ENCODE data around the gene CAMK2B. TPM values are rescaled to one million over a fixed set of nuclear protein-coding genes. Genes with fewer than 3 reads are reported as not detected.

The CAMK2B gene
- total RNA-seq, 1 donor from 2014 or later: 98.0 TPM

DNA sequence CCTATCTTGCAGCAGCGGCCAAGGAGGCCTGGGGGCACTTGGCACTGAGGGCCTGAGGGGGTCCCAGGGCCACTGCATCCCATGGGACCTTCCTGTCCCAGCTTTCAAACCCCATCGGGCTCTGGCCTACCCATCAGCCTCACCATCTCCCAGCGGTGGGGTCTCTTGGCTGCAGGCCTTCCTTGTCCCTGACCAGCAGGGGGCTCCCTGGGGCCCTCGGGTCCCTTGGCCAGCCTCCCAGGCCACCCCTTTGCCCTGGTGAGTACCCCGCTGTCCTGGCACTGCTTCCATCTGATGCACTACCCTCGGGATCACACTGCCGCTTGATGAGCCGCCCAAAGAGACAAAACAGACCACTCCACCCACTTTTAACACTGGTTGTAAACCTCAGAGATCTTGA lies 81.1 kb downstream of the CAMK2B start:
- intact Hi-C loops (cut with micrococcal nuclease): loop anchor here (10.0 kb wide), 1 partner anchor 231 kb away; no protein-coding TSS in a partner anchor
- H3K27me3 ChIP-seq (ENCODE audit: low read depth): no peaks in the 10 kb centered on the region
- H3K4me1 ChIP-seq: peaks cover 11% of the 10 kb centered on the region
- no peak overlapping the region for H3K27ac ChIP-seq (replicated peaks)
- H3K36me3 ChIP-seq: no peaks in the 10 kb centered on the region
- TF ChIP-seq, protein P1, sequence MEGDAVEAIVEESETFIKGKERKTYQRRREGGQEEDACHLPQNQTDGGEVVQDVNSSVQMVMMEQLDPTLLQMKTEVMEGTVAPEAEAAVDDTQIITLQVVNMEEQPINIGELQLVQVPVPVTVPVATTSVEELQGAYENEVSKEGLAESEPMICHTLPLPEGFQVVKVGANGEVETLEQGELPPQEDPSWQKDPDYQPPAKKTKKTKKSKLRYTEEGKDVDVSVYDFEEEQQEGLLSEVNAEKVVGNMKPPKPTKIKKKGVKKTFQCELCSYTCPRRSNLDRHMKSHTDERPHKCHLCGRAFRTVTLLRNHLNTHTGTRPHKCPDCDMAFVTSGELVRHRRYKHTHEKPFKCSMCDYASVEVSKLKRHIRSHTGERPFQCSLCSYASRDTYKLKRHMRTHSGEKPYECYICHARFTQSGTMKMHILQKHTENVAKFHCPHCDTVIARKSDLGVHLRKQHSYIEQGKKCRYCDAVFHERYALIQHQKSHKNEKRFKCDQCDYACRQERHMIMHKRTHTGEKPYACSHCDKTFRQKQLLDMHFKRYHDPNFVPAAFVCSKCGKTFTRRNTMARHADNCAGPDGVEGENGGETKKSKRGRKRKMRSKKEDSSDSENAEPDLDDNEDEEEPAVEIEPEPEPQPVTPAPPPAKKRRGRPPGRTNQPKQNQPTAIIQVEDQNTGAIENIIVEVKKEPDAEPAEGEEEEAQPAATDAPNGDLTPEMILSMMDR (IDR thresholded peaks at IDR 0.05; ENCODE audit: borderline replicate concordance): peak; percentile 62
- DNase-seq: no peak
- H3K9me3 ChIP-seq (replicated peaks): no peaks in the 10 kb centered on the region
- no peak overlapping the region for H3K4me3 ChIP-seq

DNA sequence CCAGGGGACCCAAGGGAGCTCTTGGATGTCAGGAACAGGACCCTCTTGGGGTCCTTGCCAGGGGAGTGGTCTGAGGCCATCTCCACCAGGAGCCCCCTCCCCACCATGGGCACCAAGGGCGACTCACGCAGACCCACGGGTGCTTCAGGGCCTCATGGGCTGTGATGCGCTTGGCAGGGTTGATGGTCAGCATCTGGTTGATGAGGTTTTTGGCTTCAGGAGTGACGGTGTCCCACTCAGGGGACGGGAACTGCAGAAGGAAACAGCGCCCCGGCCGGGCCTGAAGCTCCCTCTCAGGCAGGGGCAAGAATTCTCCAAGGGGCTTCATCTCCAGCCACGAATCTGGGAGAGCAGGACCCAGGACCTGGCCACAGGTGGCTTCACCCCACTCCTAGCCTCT lies 83.3 kb downstream of the CAMK2B start:
- intact Hi-C loops (cut with micrococcal nuclease): loop anchor here (10.0 kb wide), 1 partner anchor 233 kb away; no protein-coding TSS in a partner anchor
- DNase-seq: no peak
- Histone ChIP-seq H3K27ac (replicated peaks) (no peak overlapping the region), H3K27me3 (ENCODE audit: low read depth) (no peaks in the 10 kb centered on the region), H3K4me1 (peaks cover 11% of the 10 kb centered on the region), H3K4me3 (no peak overlapping the region), H3K9me3 (replicated peaks) (no peaks in the 10 kb centered on the region), H3K36me3 (no peaks in the 10 kb centered on the region)
- TF ChIP-seq, protein P1 (IDR thresholded peaks at IDR 0.05; ENCODE audit: borderline replicate concordance): no peak

DNA sequence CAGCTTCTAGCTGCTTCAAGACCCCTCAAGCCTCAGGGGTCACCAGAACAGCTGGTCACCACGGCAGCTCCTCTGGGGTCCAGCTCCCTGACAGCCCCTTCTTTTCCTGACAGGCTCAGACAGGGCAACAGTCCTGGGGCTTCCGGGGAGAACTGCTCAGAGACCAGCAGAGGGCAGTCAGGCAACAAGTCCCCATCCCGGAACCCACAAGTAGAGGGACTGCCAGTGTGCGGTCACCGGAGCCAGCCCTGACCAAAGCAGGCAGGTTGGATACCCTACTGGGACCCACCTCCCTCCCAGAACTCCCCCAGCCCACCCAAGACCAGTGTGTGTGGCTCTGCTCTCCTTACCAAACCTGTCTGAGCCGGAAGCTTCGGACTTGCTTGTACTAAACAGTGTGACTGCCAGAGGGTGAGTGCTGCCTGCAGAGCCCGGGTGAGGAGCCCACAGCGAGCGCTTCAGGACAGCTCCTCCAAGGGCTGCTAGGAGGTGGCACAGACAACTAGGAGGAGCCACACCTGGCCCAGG lies 84.3 kb downstream of the CAMK2B start:
- DNase-seq: peak; percentile 57
- Histone ChIP-seq H3K4me1 (peaks cover 11% of the 10 kb centered on the region), H3K27me3 (ENCODE audit: low read depth) (no peaks in the 10 kb centered on the region), H3K4me3 (no peak overlapping the region), H3K27ac (replicated peaks) (no peak overlapping the region), H3K9me3 (replicated peaks) (no peaks in the 10 kb centered on the region), H3K36me3 (no peaks in the 10 kb centered on the region)
- intact Hi-C loops (cut with micrococcal nuclease): loop anchor here (10.0 kb wide), 1 partner anchor 234 kb away; no protein-coding TSS in a partner anchor
- TF ChIP-seq, protein P1 (IDR thresholded peaks at IDR 0.05; ENCODE audit: borderline replicate concordance): peak; percentile 75

DNA sequence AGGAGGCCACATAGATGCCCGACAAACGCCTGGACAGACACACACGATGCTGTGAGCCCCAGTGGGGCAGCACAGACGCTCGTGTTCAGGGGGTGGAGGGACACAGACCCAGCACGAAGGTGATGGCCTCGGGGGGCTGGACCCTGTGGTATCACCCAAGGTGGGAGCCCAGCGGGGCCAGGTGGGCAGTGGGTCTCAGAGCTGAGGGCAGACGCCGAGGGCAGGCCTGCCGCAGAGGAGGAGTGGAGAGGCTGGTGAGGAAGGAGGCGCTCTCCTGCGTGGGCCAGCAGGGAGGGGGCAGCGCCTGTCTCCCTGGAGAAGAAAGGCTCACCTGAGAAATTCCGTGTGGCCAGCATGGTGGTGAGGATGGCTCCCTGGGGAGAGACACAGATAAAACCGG lies 85.0 kb downstream of the CAMK2B start:
- intact Hi-C loops (cut with micrococcal nuclease): loop anchor here (10.0 kb wide), 1 partner anchor 234 kb away; no protein-coding TSS in a partner anchor
- Histone ChIP-seq H3K4me1 (peaks cover 11% of the 10 kb centered on the region), H3K27ac (replicated peaks) (no peak overlapping the region), H3K9me3 (replicated peaks) (no peaks in the 10 kb centered on the region), H3K36me3 (no peaks in the 10 kb centered on the region), H3K4me3 (no peak overlapping the region), H3K27me3 (ENCODE audit: low read depth) (no peaks in the 10 kb centered on the region)
- no peak for DNase-seq
- TF ChIP-seq, protein P1 (IDR thresholded peaks at IDR 0.05; ENCODE audit: borderline replicate concordance): no peak

DNA sequence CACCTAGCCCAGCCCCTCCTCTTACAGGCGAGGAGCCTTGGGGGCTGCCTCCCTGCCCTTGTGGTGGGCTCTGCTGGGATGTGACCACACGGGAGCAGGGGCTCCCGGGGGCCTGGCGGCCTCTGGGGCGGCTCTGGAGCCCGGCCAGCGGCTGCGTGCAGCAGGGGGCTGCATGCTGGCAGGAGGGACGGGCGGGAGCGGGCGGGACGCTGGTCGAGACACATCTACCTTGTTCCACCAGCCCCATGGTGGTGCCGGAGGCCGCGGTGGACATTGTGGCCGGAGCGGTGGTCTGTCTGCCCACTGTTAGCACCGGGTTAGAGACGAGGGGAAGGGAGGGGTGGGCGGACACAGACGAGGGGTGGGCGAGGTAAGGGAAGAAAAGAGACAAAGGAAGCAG lies 86.0 kb downstream of the CAMK2B start:
- Histone ChIP-seq H3K36me3 (no peaks in the 10 kb centered on the region), H3K4me3 (no peak overlapping the region), H3K9me3 (replicated peaks) (no peaks in the 10 kb centered on the region), H3K27ac (replicated peaks) (no peak overlapping the region), H3K4me1 (peaks cover 10% of the 10 kb centered on the region), H3K27me3 (ENCODE audit: low read depth) (no peaks in the 10 kb centered on the region)
- intact Hi-C loops (cut with micrococcal nuclease): no loop called here
- no peak for DNase-seq
- TF ChIP-seq, protein P1 (IDR thresholded peaks at IDR 0.05; ENCODE audit: borderline replicate concordance): no peak

Data from left ventricle myocardium inferior (tissue), 1 donor.